HCT116 (cell line): ENCODE results near the gene PFKM. TPM values are rescaled to one million over a fixed set of nuclear protein-coding genes. Genes with fewer than 3 reads are reported as not detected.

Source experiments
- ATAC-seq: fragments of 200-7000 bp; cut with Tn5 transposase; 2 replicates; pipeline ENCODE4 v1.9.1; 2020; ENCODE audit warnings: mild to moderate bottlenecking, moderate library complexity
- BruUV-seq: library from RNA; stranded (reverse); fragments of 400-500 nt; replicated peaks from 2 replicates; lab custom pipeline; 2021; lab: Mats Ljungman, UMichigan
- CTCF ChIA-PET: fragments of 300-600 bp; sonication (Branson Sonifier 250); formaldehyde crosslinking; loops from one replicate; lab custom pipeline; 2021; ENCODE audit warnings: antibody characterized with exemption; lab: Charles Lee
- POLR2A ChIA-PET: fragments of 300-600, 350-600 bp; sonication (Branson Sonifier 250); formaldehyde crosslinking; loops from one replicate; lab custom pipeline; 2021; ENCODE audit warnings: antibody characterized with exemption; lab: Charles Lee
- RAD21 ChIA-PET, 2 experiments: fragments of 300-600 bp; sonication (Branson Sonifier 250); formaldehyde crosslinking; loops; one replicate each; lab custom pipeline; 2023; ENCODE audit warnings: low total read pairs in 2 of 2; ENCODE audit not compliant: uncharacterized antibody in 2 of 2, unreplicated experiment in 2 of 2, low non-redundant PET in 1 of 2; lab: Charles Lee
- DNase-seq: peaks from one replicate; pipeline ENCODE4 v3.0.0-alpha.2; 2010; ENCODE audit warnings: low read depth, low spot score
- H2AFZ ChIP-seq: fragments of 200-600 bp; shearing (Covaris generic), sonication (generic); 2 replicates; pipeline ENCODE4 v1.6.1; 2017; ENCODE audit warnings: low read depth, mixed run types, mixed read lengths, antibody characterized with exemption, low read length; ENCODE audit not compliant: poor library complexity, severe bottlenecking
- H3K27ac ChIP-seq: 2 replicates; pipeline ENCODE4 v1.5.1; 2012; ENCODE audit warnings: low read depth, low read length
- H3K27me3 ChIP-seq: fragments of 200-600 bp; sonication (generic); 2 replicates; pipeline ENCODE4 v1.6.1; 2016; ENCODE audit warnings: mixed run types, low read length, mixed read lengths; ENCODE audit not compliant: insufficient read depth
- H3K36me3 ChIP-seq, 2 experiments: fragments of 200-500 bp in 1 of 2; fragments of 200-600 bp in 1 of 2; sonication (Bioruptor generic) in 1 of 2; sonication (generic) in 1 of 2; 2 replicates each; pipeline versions ENCODE4 v1.5.1 to v1.6.1; 2014 to 2016; ENCODE audit warnings: low read length in 2 of 2, inconsistent platforms in 1 of 2, mixed read lengths in 1 of 2, mixed run types in 1 of 2; ENCODE audit not compliant: insufficient read depth in 2 of 2, control insufficient read depth in 1 of 2
- H3K4me1 ChIP-seq, 2 experiments: fragments of 200-600 bp in 1 of 2; sonication (generic) in 1 of 2; 2 replicates each; pipeline versions ENCODE4 v1.5.1 to v1.6.1; 2012 to 2017; ENCODE audit warnings: low read length in 2 of 2, inconsistent platforms in 1 of 2, mild to moderate bottlenecking in 1 of 2, mixed read lengths in 1 of 2, mixed run types in 1 of 2, moderate library complexity in 1 of 2; ENCODE audit not compliant: insufficient read depth in 2 of 2, control insufficient read depth in 1 of 2
- H3K4me2 ChIP-seq: fragments of 200-600 bp; sonication (generic); 2 replicates; pipeline ENCODE4 v1.6.1; 2017; ENCODE audit warnings: mixed run types, low read length, mixed read lengths
- H3K4me3 ChIP-seq, 2 experiments: fragments of 200-600 bp in 1 of 2; sonication (generic) in 1 of 2; replicated peaks in 1 of 2; 2 replicates each; pipeline ENCODE4 v1.5.1; 2011 to 2016; ENCODE audit warnings: low read length in 2 of 2, control low read depth in 1 of 2, low read depth in 1 of 2, mild to moderate bottlenecking in 1 of 2, mixed read lengths in 1 of 2, mixed run types in 1 of 2
- H3K79me2 ChIP-seq: fragments of 200-600 bp; sonication (generic); 2 replicates; pipeline ENCODE4 v1.6.1; 2017; ENCODE audit warnings: mild to moderate bottlenecking, mixed run types, low read length, moderate library complexity, mixed read lengths; ENCODE audit not compliant: insufficient read depth
- H3K9ac ChIP-seq: fragments of 200-600 bp; sonication (generic); 2 replicates; pipeline ENCODE4 v1.6.1; 2016; ENCODE audit warnings: low read length, mixed read lengths
- H3K9me2 ChIP-seq: fragments of 200-600 bp; sonication (generic), shearing (Covaris generic); 2 replicates; pipeline ENCODE4 v1.6.1; 2017; ENCODE audit warnings: mixed run types, mild to moderate bottlenecking, moderate library complexity; ENCODE audit not compliant: insufficient read depth
- H3K9me3 ChIP-seq, 2 experiments: fragments of 200-500 bp in 1 of 2; fragments of 200-600 bp in 1 of 2; sonication (Bioruptor generic) in 1 of 2; sonication (generic) in 1 of 2; 2 replicates each; pipeline ENCODE4 v1.6.1; 2014 to 2017; ENCODE audit warnings: low read length in 2 of 2, mixed read lengths in 2 of 2, inconsistent platforms in 1 of 2, low read depth in 1 of 2, mild to moderate bottlenecking in 1 of 2, mixed run types in 1 of 2, moderate library complexity in 1 of 2; ENCODE audit not compliant: control insufficient read depth in 1 of 2, insufficient read depth in 1 of 2
- H4K20me1 ChIP-seq: fragments of 200-600 bp; sonication (generic), shearing (Covaris generic); 2 replicates; pipeline ENCODE4 v1.6.1; 2017; ENCODE audit warnings: mixed run types, mild to moderate bottlenecking, moderate library complexity; ENCODE audit not compliant: insufficient read depth
- CBX3 ChIP-seq: IDR thresholded peaks from 2 replicates; pipeline ENCODE4 v1.6.1; 2012; ENCODE audit warnings: low read depth
- CEBPB ChIP-seq: IDR thresholded peaks from 2 replicates; pipeline ENCODE4 v1.6.1; 2012; ENCODE audit warnings: low read depth
- CTCF ChIP-seq, 3 experiments: fragments of 200-600 bp in 1 of 3; sonication (generic) in 1 of 3; IDR thresholded peaks in 2 of 3; conservative IDR thresholded peaks in 1 of 3; 2 replicates each; pipeline ENCODE4 v1.5.1; 2012 to 2017; ENCODE audit warnings: low read depth in 2 of 3, low read length in 2 of 3, antibody characterized with exemption in 1 of 3, borderline replicate concordance in 1 of 3, control low read depth in 1 of 3, mild to moderate bottlenecking in 1 of 3, mixed read lengths in 1 of 3, mixed run types in 1 of 3, moderate library complexity in 1 of 3; ENCODE audit not compliant: insufficient read depth in 1 of 3
- EGR1 ChIP-seq: IDR thresholded peaks from 2 replicates; pipeline ENCODE4 v1.6.1; 2012; ENCODE audit warnings: low read depth
- ELF1 ChIP-seq: IDR thresholded peaks from 2 replicates; pipeline ENCODE4 v1.6.1; 2012; ENCODE audit warnings: low read depth, borderline replicate concordance
- EZH2phosphoT487 ChIP-seq: fragments of 200-600 bp; IDR thresholded peaks from 2 replicates; pipeline ENCODE4 v1.6.1; 2018; ENCODE audit warnings: antibody characterized with exemption, borderline replicate concordance
- JUND ChIP-seq: IDR thresholded peaks from 2 replicates; pipeline ENCODE4 v1.6.1; 2012
- POLR2AphosphoS5 ChIP-seq: IDR thresholded peaks from 2 replicates; pipeline ENCODE4 v1.6.1; 2011; ENCODE audit warnings: mild to moderate bottlenecking, low read depth, low read length, moderate library complexity
- REST ChIP-seq: IDR thresholded peaks from 2 replicates; pipeline ENCODE4 v1.6.1; 2012; ENCODE audit warnings: low read depth
- SRF ChIP-seq: IDR thresholded peaks from 2 replicates; pipeline ENCODE4 v1.6.1; 2012; ENCODE audit warnings: low read depth
- TCF7L2 ChIP-seq: IDR thresholded peaks from 2 replicates; pipeline ENCODE4 v1.7.0; 2011; ENCODE audit warnings: borderline replicate concordance, inconsistent platforms; ENCODE audit not compliant: insufficient read depth, insufficient read length; ENCODE audit errors: extremely low read depth
- YY1 ChIP-seq: IDR thresholded peaks from 2 replicates; pipeline ENCODE4 v1.6.1; 2011; ENCODE audit warnings: low read length, low read depth, moderate library complexity, mild to moderate bottlenecking; ENCODE audit not compliant: insufficient replicate concordance; ENCODE audit errors: extremely low read depth
- intact Hi-C: fragments of 100-400 bp; cut with micrococcal nuclease; formaldehyde crosslinking; loops from 2 replicates; pipeline ENCODE4 v1.10.0; 2022
- total RNA-seq: library from RNA; stranded (reverse); gene quantifications from one replicate; pipeline ENCODE4 v1.2.1, GENCODE V29; 2021; ENCODE audit not compliant: unreplicated experiment

The PFKM gene
- total RNA-seq, 1 experiment from 2014 or later = 144 TPM

- Histone ChIP-seq H3K79me2 (no peaks in the 10 kb centered on the region), H3K36me3 (peaks cover 26 to 28% of the 10 kb centered on the region in 2 experiments; a peak in 3 of 4 replicates), H3K4me2 (no peak overlapping the region), H3K9me3 (no peaks in the 10 kb centered on the region), H3K4me3 (no peak overlapping the region), H4K20me1 (no peaks in the 10 kb centered on the region), H3K9me2 (no peaks in the 10 kb centered on the region), H3K27me3 (no peaks in the 10 kb centered on the region), H3K9ac (no peak overlapping the region), H3K4me1 (no peaks in the 10 kb centered on the region), H2AFZ (no peak overlapping the region), H3K27ac (no peak overlapping the region)
- no TSS peak for BruUV-seq
- DNase-seq = no peak
- TF ChIP-seq CEBPB (no peak), SRF (no peak)
- ChIA-PET RAD21 (no interaction called here), POLR2A (no interaction called here), CTCF (no interaction called here)
- intact Hi-C loops = no loop called here
- ATAC-seq = no peak
These were observed 32.8 kb upstream of the PFKM start for GRCh38 chr12:48086327-48086726.

- POLR2A ChIA-PET = no interaction called here
- CTCF ChIA-PET = no interaction called here
These were observed 26.6 kb upstream of the PFKM start for GRCh38 chr12:48092611-48093010.

More at GRCh38 chr12:48092611-48093010, 26.6 kb upstream of the PFKM start:
- Histone ChIP-seq H3K9ac (no peak overlapping the region), H3K27me3 (no peaks in the 10 kb centered on the region), H3K9me3 (no peaks in the 10 kb centered on the region), H3K79me2 (peaks cover 13% of the 10 kb centered on the region), H3K9me2 (no peaks in the 10 kb centered on the region), H2AFZ (no peak overlapping the region), H3K36me3 (peaks cover 14 to 20% of the 10 kb centered on the region in 2 experiments; a peak in 3 of 4 replicates), H3K4me2 (no peak overlapping the region), H3K4me3 (no peak overlapping the region), H3K4me1 (no peaks in the 10 kb centered on the region), H4K20me1 (no peaks in the 10 kb centered on the region), H3K27ac (no peak overlapping the region)
- TF ChIP-seq EZH2phosphoT487 (no peak), TCF7L2 (no peak), JUND (no peak), POLR2AphosphoS5 (no peak), YY1 (no peak), EGR1 (no peak), ELF1 (no peak), CTCF (IDR thresholded peaks at IDR 0.05 in 2 of 3, conservative IDR thresholded peaks at IDR 0.05 in 1 of 3; ENCODE audit: borderline replicate concordance in 1 of 3, insufficient read depth in 1 of 3, low read depth in 2 of 3, low read length in 2 of 3) (no peak), REST (no peak), CBX3 (no peak)
- DNase-seq (no peak), ATAC-seq (no peak)
- intact Hi-C loops = no loop called here
- RAD21 ChIA-PET = no interaction called here
- BruUV-seq = no TSS peak
